ENCODE results near the gene PDE4D.

DNA sequence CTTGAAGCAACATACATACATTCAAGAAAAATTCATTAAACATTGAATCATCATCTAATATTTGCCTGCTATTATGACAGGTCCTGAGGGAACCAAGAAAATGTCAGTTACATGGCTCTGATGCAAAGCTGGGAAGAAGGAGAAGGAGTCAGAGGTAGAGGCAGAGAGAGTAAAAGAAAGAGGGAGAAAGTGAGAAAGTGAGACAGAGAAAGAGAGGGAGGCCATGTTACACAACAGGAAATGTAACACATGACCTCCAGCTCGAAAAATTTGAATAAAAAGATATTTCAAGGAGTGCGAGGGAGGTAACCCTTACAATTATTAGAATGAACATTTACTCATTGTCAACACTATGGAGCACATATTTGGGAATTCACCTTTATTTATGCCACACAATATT is 189.7 kb downstream of the PDE4D start:
- TF ChIP-seq, protein P1, sequence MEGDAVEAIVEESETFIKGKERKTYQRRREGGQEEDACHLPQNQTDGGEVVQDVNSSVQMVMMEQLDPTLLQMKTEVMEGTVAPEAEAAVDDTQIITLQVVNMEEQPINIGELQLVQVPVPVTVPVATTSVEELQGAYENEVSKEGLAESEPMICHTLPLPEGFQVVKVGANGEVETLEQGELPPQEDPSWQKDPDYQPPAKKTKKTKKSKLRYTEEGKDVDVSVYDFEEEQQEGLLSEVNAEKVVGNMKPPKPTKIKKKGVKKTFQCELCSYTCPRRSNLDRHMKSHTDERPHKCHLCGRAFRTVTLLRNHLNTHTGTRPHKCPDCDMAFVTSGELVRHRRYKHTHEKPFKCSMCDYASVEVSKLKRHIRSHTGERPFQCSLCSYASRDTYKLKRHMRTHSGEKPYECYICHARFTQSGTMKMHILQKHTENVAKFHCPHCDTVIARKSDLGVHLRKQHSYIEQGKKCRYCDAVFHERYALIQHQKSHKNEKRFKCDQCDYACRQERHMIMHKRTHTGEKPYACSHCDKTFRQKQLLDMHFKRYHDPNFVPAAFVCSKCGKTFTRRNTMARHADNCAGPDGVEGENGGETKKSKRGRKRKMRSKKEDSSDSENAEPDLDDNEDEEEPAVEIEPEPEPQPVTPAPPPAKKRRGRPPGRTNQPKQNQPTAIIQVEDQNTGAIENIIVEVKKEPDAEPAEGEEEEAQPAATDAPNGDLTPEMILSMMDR (IDR thresholded peaks at IDR 0.05) = no peak
- no peak for TF ChIP-seq POLR2A (IDR thresholded peaks at IDR 0.05)
